Middle frontal gyrus (tissue), 1 donor: Measurements from ENCODE around the gene SUGCT.

Source experiments
- DNase-seq: peaks from one replicate; pipeline ENCODE4 v3.0.0-alpha.2; 2015; ENCODE audit warnings: low spot score; ENCODE audit errors: extremely low spot score

The SUGCT gene

GRCh38 chr7:40859076-40859475 is 724.3 kb downstream of the SUGCT start:
- DNase-seq = no peak

- no peak for DNase-seq
Observed at GRCh38 chr7:40859965-40860543, 725.2 kb downstream of the SUGCT start.

- DNase-seq = no peak
Observed at GRCh38 chr7:40865441-40866233, 730.8 kb downstream of the SUGCT start.

- DNase-seq = no peak
Observed at GRCh38 chr7:40866601-40867000, 731.8 kb downstream of the SUGCT start.

- no peak for DNase-seq
Observed at GRCh38 chr7:40870108-40870507, 735.3 kb downstream of the SUGCT start.

GRCh38 chr7:40873248-40873647 is 738.4 kb downstream of the SUGCT start:
- DNase-seq = no peak

- no peak for DNase-seq
Observed at GRCh38 chr7:40874756-40875155, 740.0 kb downstream of the SUGCT start.

- DNase-seq = no peak
Observed at GRCh38 chr7:40876601-40877000, 741.8 kb downstream of the SUGCT start.

- DNase-seq = no peak
Observed at GRCh38 chr7:40879941-40880543, 745.2 kb downstream of the SUGCT start.

GRCh38 chr7:40880581-40880980 is 745.8 kb downstream of the SUGCT start:
- no peak for DNase-seq

- DNase-seq = no peak
Observed at GRCh38 chr7:40881405-40881926, 746.7 kb downstream of the SUGCT start.

- DNase-seq = no peak
Observed at GRCh38 chr7:40882071-40882658, 747.4 kb downstream of the SUGCT start.

- DNase-seq = no peak
Observed at GRCh38 chr7:40883826-40884225, 749.0 kb downstream of the SUGCT start.

- DNase-seq = no peak
Observed at GRCh38 chr7:40884241-40884640, 749.4 kb downstream of the SUGCT start.

GRCh38 chr7:40885503-40885902 is 750.7 kb downstream of the SUGCT start:
- no peak for DNase-seq

GRCh38 chr7:40887099-40887498 is 752.3 kb downstream of the SUGCT start:
- DNase-seq = no peak

GRCh38 chr7:40888499-40888898 is 753.7 kb downstream of the SUGCT start:
- DNase-seq = no peak

GRCh38 chr7:40889099-40889498 is 754.3 kb downstream of the SUGCT start:
- DNase-seq = no peak

- DNase-seq = no peak
Observed at GRCh38 chr7:40889539-40889938, 754.7 kb downstream of the SUGCT start.

GRCh38 chr7:40890088-40890692 is 755.4 kb downstream of the SUGCT start:
- no peak for DNase-seq

- no peak for DNase-seq
Observed at GRCh38 chr7:40891232-40891631, 756.4 kb downstream of the SUGCT start.

GRCh38 chr7:40899151-40899550 is 764.3 kb downstream of the SUGCT start:
- DNase-seq = no peak
